CD4-positive, alpha-beta T cell (primary cell): ENCODE measurements around the gene HIVEP3. TPM values are rescaled to one million over a fixed set of nuclear protein-coding genes. Genes with fewer than 3 reads are reported as not detected.

ENCODE experiments used
- ATAC-seq: fragments of 200-7000 bp; cut with Tn5 transposase; one replicate; pipeline ENCODE4 v1.10.0; 2022; ENCODE audit warnings: mild to moderate bottlenecking; ENCODE audit not compliant: poor library complexity
- CTCF ChIA-PET: fragments of 350-600 bp; sonication (Branson Sonifier 250); formaldehyde crosslinking; loops from one replicate; lab custom pipeline; 2021; ENCODE audit warnings: antibody characterized with exemption, inconsistent platforms; lab: Charles Lee
- POLR2A ChIA-PET: fragments of 350-600 bp; sonication (Branson Sonifier 250); formaldehyde crosslinking; loops from one replicate; lab custom pipeline; 2021; ENCODE audit warnings: antibody characterized with exemption, inconsistent platforms; lab: Charles Lee
- DNase-seq, 14 experiments: peaks; one replicate each; pipeline ENCODE4 v3.0.0-alpha.2; 2013 to 2020; ENCODE audit warnings: mixed read lengths in 2 of 14
- H3K27ac ChIP-seq, 2 donors: one replicate each; pipeline versions ENCODE4 v1.5.1 to v1.7.0; 2013; ENCODE audit warnings: low read length in 2 of 2, low read depth in 1 of 2, mild to moderate bottlenecking in 1 of 2
- H3K27me3 ChIP-seq, 2 experiments: 1 replicate in 1 of 2; 2 replicates in 1 of 2; pipeline versions ENCODE4 v1.6.1 to v1.7.0; 2013; ENCODE audit warnings: low read length in 2 of 2, control low read depth in 1 of 2, mild to moderate bottlenecking in 1 of 2, moderate library complexity in 1 of 2; ENCODE audit not compliant: insufficient read depth in 2 of 2, control insufficient read depth in 1 of 2
- H3K36me3 ChIP-seq: one replicate; pipeline ENCODE4 v1.6.1; 2013; ENCODE audit warnings: low read length, control low read depth; ENCODE audit not compliant: insufficient read depth
- H3K4me1 ChIP-seq: one replicate; pipeline ENCODE4 v1.6.1; 2013; ENCODE audit warnings: low read length, control low read depth; ENCODE audit not compliant: insufficient read depth
- H3K4me3 ChIP-seq: one replicate; pipeline ENCODE4 v1.5.1; 2013; ENCODE audit warnings: mild to moderate bottlenecking, low read length, moderate library complexity
- H3K9me3 ChIP-seq, 2 experiments: 1 replicate in 1 of 2; 2 replicates in 1 of 2; pipeline versions ENCODE4 v1.6.1 to v1.7.0; 2013; ENCODE audit warnings: low read length in 2 of 2, mild to moderate bottlenecking in 2 of 2, control low read depth in 1 of 2, moderate library complexity in 1 of 2; ENCODE audit not compliant: control insufficient read depth in 1 of 2, insufficient read depth in 1 of 2
- H3K27ac Mint-ChIP-seq: one replicate; pipeline ENCODE4 v1.8.0; 2020; ENCODE audit warnings: mixed read lengths
- H3K27me3 Mint-ChIP-seq: one replicate; pipeline ENCODE4 v1.8.0; 2021; ENCODE audit warnings: mixed read lengths
- H3K36me3 Mint-ChIP-seq: one replicate; pipeline ENCODE4 v1.8.0; 2021; ENCODE audit warnings: low read depth, mixed read lengths
- H3K4me1 Mint-ChIP-seq: one replicate; pipeline ENCODE4 v1.8.0; 2021; ENCODE audit warnings: low read depth, mixed read lengths
- H3K4me3 Mint-ChIP-seq: one replicate; pipeline ENCODE4 v1.8.0; 2020; ENCODE audit warnings: mild to moderate bottlenecking, mixed read lengths
- H3K9me3 Mint-ChIP-seq: one replicate; pipeline ENCODE4 v1.8.0; 2020; ENCODE audit warnings: mixed read lengths
- intact Hi-C, 2 experiments: fragments of 100-400 bp; cut with DNase I in 1 of 2; cut with micrococcal nuclease in 1 of 2; formaldehyde crosslinking; loops; one replicate each; pipeline versions ENCODE4 v1.15.1 to v1.9.0; 2023 to 2025; cut with DNase I, micrococcal nuclease
- total RNA-seq, 174 experiments: library from RNA in 2 of 174; stranded (reverse) in 2 of 174; gene quantifications; one replicate each; pipeline ENCODE4 v1.2.3 and lab custom pipeline; 2021 to 2026
- TF ChIP-seq, protein P1 (sequence below): fragments of 200-600 bp; IDR thresholded peaks from one replicate; pipeline ENCODE4 v1.8.0; 2022; ENCODE audit warnings: antibody characterized with exemption, mild to moderate bottlenecking

HIVEP3 gene
- total RNA-seq, 2 experiments from 2014 or later = 5.1 to 5.4 TPM

DNA sequence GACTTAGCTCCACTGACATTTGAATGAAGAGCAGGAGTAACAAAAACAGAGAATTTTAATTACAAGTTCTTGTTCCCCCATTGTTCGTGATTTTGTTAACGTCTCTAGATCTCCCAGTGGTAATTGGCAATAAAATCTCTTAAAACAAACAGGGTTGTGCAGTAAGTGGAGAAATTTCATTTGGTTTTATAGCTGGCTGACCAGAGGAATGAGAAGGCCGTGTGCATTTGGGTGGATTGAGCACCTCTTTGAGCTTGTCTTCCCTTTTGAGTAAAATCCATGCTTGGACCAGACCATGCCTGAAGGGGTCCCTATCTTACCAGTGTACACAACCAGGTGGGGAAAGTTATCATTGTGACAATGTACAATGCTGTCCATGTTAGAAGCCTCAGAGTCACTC is 137.8 kb downstream of the HIVEP3 start:
- no peak overlapping the region for H3K27ac ChIP-seq
- H3K36me3 Mint-ChIP-seq = no peaks in the 10 kb centered on the region
- H3K27me3 Mint-ChIP-seq = no peaks in the 10 kb centered on the region
- H3K4me1 Mint-ChIP-seq = no peaks in the 10 kb centered on the region
- H3K4me3 ChIP-seq = no peak overlapping the region
- ChIA-PET CTCF (no interaction called here), POLR2A (no interaction called here)
- H3K9me3 ChIP-seq = peaks cover 0 to 8% of the 10 kb centered on the region in 2 experiments
- no peaks in the 10 kb centered on the region for H3K36me3 ChIP-seq
- peaks cover 9% of the 10 kb centered on the region for H3K4me1 ChIP-seq
- H3K27ac Mint-ChIP-seq = no peak overlapping the region
- H3K9me3 Mint-ChIP-seq = no peaks in the 10 kb centered on the region
- H3K4me3 Mint-ChIP-seq = no peak overlapping the region
- intact Hi-C loops = no loop called here
- ATAC-seq = no peak
- H3K27me3 ChIP-seq = no peaks in the 10 kb centered on the region
- TF ChIP-seq, protein P1, sequence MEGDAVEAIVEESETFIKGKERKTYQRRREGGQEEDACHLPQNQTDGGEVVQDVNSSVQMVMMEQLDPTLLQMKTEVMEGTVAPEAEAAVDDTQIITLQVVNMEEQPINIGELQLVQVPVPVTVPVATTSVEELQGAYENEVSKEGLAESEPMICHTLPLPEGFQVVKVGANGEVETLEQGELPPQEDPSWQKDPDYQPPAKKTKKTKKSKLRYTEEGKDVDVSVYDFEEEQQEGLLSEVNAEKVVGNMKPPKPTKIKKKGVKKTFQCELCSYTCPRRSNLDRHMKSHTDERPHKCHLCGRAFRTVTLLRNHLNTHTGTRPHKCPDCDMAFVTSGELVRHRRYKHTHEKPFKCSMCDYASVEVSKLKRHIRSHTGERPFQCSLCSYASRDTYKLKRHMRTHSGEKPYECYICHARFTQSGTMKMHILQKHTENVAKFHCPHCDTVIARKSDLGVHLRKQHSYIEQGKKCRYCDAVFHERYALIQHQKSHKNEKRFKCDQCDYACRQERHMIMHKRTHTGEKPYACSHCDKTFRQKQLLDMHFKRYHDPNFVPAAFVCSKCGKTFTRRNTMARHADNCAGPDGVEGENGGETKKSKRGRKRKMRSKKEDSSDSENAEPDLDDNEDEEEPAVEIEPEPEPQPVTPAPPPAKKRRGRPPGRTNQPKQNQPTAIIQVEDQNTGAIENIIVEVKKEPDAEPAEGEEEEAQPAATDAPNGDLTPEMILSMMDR = no peak
- DNase-seq = no peak

DNA sequence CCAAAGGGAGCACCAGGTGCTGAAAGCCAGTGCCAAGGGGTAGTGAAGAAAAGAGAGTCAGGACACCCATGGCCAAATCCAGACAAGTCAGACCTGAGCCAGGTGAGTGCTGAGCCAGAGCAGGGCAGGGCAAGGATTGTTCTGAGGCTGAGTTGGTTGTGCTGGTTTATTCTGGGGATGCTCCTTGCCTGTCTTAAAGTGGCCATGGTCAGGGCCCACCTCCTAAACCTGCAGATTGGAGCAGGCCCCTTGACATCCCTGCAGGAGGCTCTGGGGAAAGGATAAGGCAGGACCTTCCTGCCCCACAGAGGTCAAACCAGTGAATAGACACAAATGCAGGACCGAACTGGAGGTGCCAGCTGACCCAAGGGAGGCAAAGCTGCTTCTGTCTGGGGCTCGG is 138.4 kb downstream of the HIVEP3 start:
- TF ChIP-seq, protein P1 = no peak
- Mint-ChIP-seq H3K27ac (no peak overlapping the region), H3K4me3 (no peak overlapping the region)

DNA sequence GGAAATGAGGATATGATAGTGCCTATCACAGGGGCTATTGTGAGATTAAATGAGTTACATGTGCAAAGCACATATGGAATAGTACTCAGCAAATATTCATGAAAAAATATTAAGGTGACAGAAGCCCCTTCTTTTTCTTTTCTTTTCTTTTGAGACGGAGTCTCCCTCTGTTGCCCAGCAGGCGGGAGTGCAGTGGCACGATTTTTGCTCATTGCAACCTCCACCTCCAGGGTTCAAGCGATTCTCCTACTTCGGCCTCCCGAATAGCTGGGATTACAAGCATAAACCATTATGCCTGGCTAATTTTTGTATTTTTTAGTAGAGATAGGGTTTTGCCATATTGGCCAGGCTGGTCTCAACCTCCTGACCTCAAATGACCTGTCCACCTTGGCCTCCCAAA is 139.4 kb downstream of the HIVEP3 start:
- Mint-ChIP-seq H3K27me3 (no peaks in the 10 kb centered on the region), H3K4me3 (no peak overlapping the region), H3K4me1 (no peaks in the 10 kb centered on the region), H3K9me3 (no peaks in the 10 kb centered on the region), H3K27ac (no peak overlapping the region), H3K36me3 (no peaks in the 10 kb centered on the region)
- Histone ChIP-seq H3K4me1 (peaks cover 9% of the 10 kb centered on the region), H3K27ac (no peak overlapping the region), H3K4me3 (no peak overlapping the region), H3K9me3 (peaks cover 0 to 5% of the 10 kb centered on the region in 2 experiments), H3K27me3 (no peaks in the 10 kb centered on the region), H3K36me3 (no peaks in the 10 kb centered on the region)
- no peak for DNase-seq
- POLR2A ChIA-PET = no interaction called here
- CTCF ChIA-PET = no interaction called here
- intact Hi-C loops = no loop called here
- TF ChIP-seq, protein P1 = no peak
- no peak for ATAC-seq

More for the DNA sequence above, 138.4 kb downstream of the HIVEP3 start:
- no peaks in the 10 kb centered on the region for H3K36me3 Mint-ChIP-seq
- intact Hi-C loops = no loop called here
- H3K27me3 ChIP-seq = no peaks in the 10 kb centered on the region
- peaks cover 0 to 8% of the 10 kb centered on the region in 2 experiments for H3K9me3 ChIP-seq
- H3K27ac ChIP-seq = no peak overlapping the region
- H3K9me3 Mint-ChIP-seq = no peaks in the 10 kb centered on the region
- no peaks in the 10 kb centered on the region for H3K4me1 Mint-ChIP-seq
- no peak overlapping the region for H3K4me3 ChIP-seq
- no peaks in the 10 kb centered on the region for H3K36me3 ChIP-seq
- ChIA-PET CTCF (no interaction called here), POLR2A (no interaction called here)
- peaks cover 9% of the 10 kb centered on the region for H3K4me1 ChIP-seq
- DNase-seq (no peak), ATAC-seq (no peak)
- no peaks in the 10 kb centered on the region for H3K27me3 Mint-ChIP-seq
